HepG2 (cell line): ENCODE measurements around the gene AKAIN1. TPM values are rescaled to one million over a fixed set of nuclear protein-coding genes. Genes with fewer than 3 reads are reported as not detected.

Source experiments
- FIP1L1 ChIP-seq: fragments of 200-400 bp; formaldehyde crosslinking; IDR thresholded peaks from 2 replicates; pipeline ENCODE4 v1.6.1; 2018; ENCODE audit warnings: low read depth, mild to moderate bottlenecking, low read length, moderate library complexity, borderline replicate concordance; ENCODE audit not compliant: insufficient read depth
- FOSL2 ChIP-seq: sonication (generic); formaldehyde crosslinking; IDR thresholded peaks from 2 replicates; pipeline ENCODE4 v1.4.0; 2020; ENCODE audit warnings: missing genetic modification reagents
- GATAD1 ChIP-seq: IDR thresholded peaks from 2 replicates; pipeline ENCODE4 v1.6.1; 2016; ENCODE audit warnings: missing genetic modification reagents, missing compliant biosample characterization
- GRHL1 ChIP-seq: sonication (generic); formaldehyde crosslinking; conservative IDR thresholded peaks from 2 replicates; pipeline ENCODE4 v1.8.0; 2022; ENCODE audit warnings: missing genetic modification reagents
- KDM2A ChIP-seq: sonication (generic); formaldehyde crosslinking; IDR thresholded peaks from 2 replicates; pipeline ENCODE4 v1.4.0; 2020; ENCODE audit warnings: low read depth, missing genetic modification reagents, borderline replicate concordance
- TOPORS ChIP-seq: sonication (generic); formaldehyde crosslinking; IDR thresholded peaks from 2 replicates; pipeline ENCODE4 v1.8.0; 2023; ENCODE audit warnings: mild to moderate bottlenecking, missing genetic modification reagents
- TRIM22 ChIP-seq: fragments of 450-650 bp; IDR thresholded peaks from 2 replicates; pipeline ENCODE4 v1.6.1; 2017
- XRCC5 ChIP-seq: fragments of 200-400 bp; formaldehyde crosslinking; optimal IDR thresholded peaks from 2 replicates; pipeline ENCODE3; 2017; ENCODE audit warnings: mild to moderate bottlenecking, low read length
- ZBTB44 ChIP-seq: sonication (generic); formaldehyde crosslinking; IDR thresholded peaks from 2 replicates; pipeline ENCODE4 v1.4.0; 2020; ENCODE audit warnings: missing genetic modification reagents
- ZNF20 ChIP-seq: sonication (generic); formaldehyde crosslinking; IDR thresholded peaks from 2 replicates; pipeline ENCODE4 v1.4.0; 2020; ENCODE audit warnings: mild to moderate bottlenecking, moderate library complexity, missing genetic modification reagents
- ZNF251 ChIP-seq: sonication (generic); formaldehyde crosslinking; IDR thresholded peaks from 2 replicates; pipeline ENCODE4 v1.9.0; 2021; ENCODE audit warnings: mild to moderate bottlenecking, missing genetic modification reagents
- ZNF496 ChIP-seq: sonication (generic); formaldehyde crosslinking; IDR thresholded peaks from 2 replicates; pipeline ENCODE4 v1.8.1; 2023; ENCODE audit warnings: mild to moderate bottlenecking, moderate library complexity, missing genetic modification reagents; ENCODE audit not compliant: insufficient replicate concordance
- ZNF557 ChIP-seq: sonication (generic); formaldehyde crosslinking; IDR thresholded peaks from 2 replicates; pipeline ENCODE4 v1.4.0; 2020; ENCODE audit warnings: missing genetic modification reagents
- ZNF580 ChIP-seq: IDR thresholded peaks from 2 replicates; pipeline ENCODE4 v1.6.1; 2016; ENCODE audit warnings: low read depth, borderline replicate concordance
- ZNF839 ChIP-seq: sonication (generic); formaldehyde crosslinking; IDR thresholded peaks from 2 replicates; pipeline ENCODE4 v1.4.0; 2020; ENCODE audit warnings: missing genetic modification reagents, mild to moderate bottlenecking, borderline replicate concordance
- polyA plus RNA-seq, 8 experiments: library from polyadenylated mRNA; depleted of rRNA in 3 of 8; stranded (reverse) in 7 of 8; unstranded in 1 of 8; fragments of >200 nt; fragmentation: Illumina TruSeq in 4 of 8; extraction: Trizol in 4 of 8; gene quantifications; 2 replicates each; pipeline versions ENCODE4 v1.2.1 to v1.2.3, GENCODE V29; 2011 to 2016; ENCODE audit warnings: low read depth in 4 of 8, missing spikeins in 1 of 8, mixed read lengths in 1 of 8; ENCODE audit not compliant: insufficient read depth in 1 of 8
- total RNA-seq, 5 experiments: library from RNA; depleted of rRNA; stranded (reverse); fragments of >200 nt; fragmentation: Illumina TruSeq; extraction: Trizol; gene quantifications; 2 replicates each; pipeline ENCODE4 v1.2.3, GENCODE V29; 2016; ENCODE audit warnings: low read depth in 1 of 5
- TF ChIP-seq, protein P1 (sequence below): sonication (generic); formaldehyde crosslinking; IDR thresholded peaks from 2 replicates; pipeline ENCODE4 v1.9.0; 2021; ENCODE audit warnings: missing genetic modification reagents, mild to moderate bottlenecking, borderline replicate concordance
- TF ChIP-seq, protein P2 (sequence below): sonication (generic); formaldehyde crosslinking; IDR thresholded peaks from 2 replicates; pipeline ENCODE4 v1.5.1; 2020; ENCODE audit warnings: mild to moderate bottlenecking, missing genetic modification reagents, moderate library complexity
- TF ChIP-seq, protein P3 (sequence below): sonication (generic); formaldehyde crosslinking; IDR thresholded peaks from 2 replicates; pipeline ENCODE4 v1.8.0; 2022; ENCODE audit warnings: missing genetic modification reagents, low read depth, mild to moderate bottlenecking, borderline replicate concordance

AKAIN1 gene
- total and polyA plus RNA-seq, 2 of the 13 experiments (the other 11 are each of a cell fraction or from before 2014, with no cell fraction given), result not detected

DNA sequence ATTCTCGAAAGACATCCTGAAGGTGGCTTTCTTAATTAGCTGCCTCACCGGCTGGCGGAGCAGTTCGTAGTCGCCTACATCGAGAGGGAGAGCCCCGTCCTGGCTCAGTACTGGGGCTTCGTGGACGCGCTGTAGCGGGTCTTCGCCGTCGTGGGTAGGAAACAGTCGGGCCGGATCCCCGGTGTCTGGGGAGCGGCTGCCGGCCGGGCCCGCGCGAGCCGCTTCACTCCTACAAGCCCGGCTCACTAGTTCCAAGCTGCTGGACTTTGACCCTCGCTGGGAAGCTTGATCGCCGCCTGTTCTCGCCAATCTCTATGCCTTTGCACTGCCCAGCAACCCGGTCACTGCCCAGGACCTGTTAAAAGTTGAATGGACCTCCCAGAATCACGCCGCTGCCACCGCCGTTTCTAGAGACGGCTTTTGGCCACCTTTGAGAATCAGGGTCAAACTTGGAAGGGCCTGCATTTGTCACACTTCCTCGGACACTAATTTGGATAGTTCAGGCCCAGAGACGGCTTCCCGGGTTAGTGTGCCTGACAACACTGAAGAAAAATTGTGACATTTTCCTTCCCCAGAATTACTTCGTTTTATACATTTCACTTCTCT, 41.4 kb upstream of the AKAIN1 start (continued):
- no peak for TF ChIP-seq ZNF496 (CRISPR knock-in tag)
- 0 out of 2 replicates have a peak, but pooled peaks have one; percentile 3 for TF ChIP-seq ZNF20 (CRISPR knock-in tag)
- no peak for TF ChIP-seq XRCC5
- no peak for TF ChIP-seq ZBTB44
- TF ChIP-seq FIP1L1, result no peak
- TF ChIP-seq FOSL2, result 0 out of 2 replicates have a peak, but pooled peaks have one; percentile 32
- no peak for TF ChIP-seq ZNF557 (CRISPR knock-in tag)
- TF ChIP-seq ZNF839 (CRISPR knock-in tag), result no peak
- no peak for TF ChIP-seq ZNF251 (CRISPR knock-in tag)
- TF ChIP-seq GATAD1, result no peak
- no peak; the same call in 1 of the 2 replicates for TF ChIP-seq ZNF580
- no peak for TF ChIP-seq GRHL1 (CRISPR knock-in tag)
- no peak for TF ChIP-seq TRIM22
- TF ChIP-seq, protein P1, sequence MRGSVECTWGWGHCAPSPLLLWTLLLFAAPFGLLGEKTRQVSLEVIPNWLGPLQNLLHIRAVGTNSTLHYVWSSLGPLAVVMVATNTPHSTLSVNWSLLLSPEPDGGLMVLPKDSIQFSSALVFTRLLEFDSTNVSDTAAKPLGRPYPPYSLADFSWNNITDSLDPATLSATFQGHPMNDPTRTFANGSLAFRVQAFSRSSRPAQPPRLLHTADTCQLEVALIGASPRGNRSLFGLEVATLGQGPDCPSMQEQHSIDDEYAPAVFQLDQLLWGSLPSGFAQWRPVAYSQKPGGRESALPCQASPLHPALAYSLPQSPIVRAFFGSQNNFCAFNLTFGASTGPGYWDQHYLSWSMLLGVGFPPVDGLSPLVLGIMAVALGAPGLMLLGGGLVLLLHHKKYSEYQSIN (CRISPR knock-in tag), result no peak
- TF ChIP-seq, protein P2, sequence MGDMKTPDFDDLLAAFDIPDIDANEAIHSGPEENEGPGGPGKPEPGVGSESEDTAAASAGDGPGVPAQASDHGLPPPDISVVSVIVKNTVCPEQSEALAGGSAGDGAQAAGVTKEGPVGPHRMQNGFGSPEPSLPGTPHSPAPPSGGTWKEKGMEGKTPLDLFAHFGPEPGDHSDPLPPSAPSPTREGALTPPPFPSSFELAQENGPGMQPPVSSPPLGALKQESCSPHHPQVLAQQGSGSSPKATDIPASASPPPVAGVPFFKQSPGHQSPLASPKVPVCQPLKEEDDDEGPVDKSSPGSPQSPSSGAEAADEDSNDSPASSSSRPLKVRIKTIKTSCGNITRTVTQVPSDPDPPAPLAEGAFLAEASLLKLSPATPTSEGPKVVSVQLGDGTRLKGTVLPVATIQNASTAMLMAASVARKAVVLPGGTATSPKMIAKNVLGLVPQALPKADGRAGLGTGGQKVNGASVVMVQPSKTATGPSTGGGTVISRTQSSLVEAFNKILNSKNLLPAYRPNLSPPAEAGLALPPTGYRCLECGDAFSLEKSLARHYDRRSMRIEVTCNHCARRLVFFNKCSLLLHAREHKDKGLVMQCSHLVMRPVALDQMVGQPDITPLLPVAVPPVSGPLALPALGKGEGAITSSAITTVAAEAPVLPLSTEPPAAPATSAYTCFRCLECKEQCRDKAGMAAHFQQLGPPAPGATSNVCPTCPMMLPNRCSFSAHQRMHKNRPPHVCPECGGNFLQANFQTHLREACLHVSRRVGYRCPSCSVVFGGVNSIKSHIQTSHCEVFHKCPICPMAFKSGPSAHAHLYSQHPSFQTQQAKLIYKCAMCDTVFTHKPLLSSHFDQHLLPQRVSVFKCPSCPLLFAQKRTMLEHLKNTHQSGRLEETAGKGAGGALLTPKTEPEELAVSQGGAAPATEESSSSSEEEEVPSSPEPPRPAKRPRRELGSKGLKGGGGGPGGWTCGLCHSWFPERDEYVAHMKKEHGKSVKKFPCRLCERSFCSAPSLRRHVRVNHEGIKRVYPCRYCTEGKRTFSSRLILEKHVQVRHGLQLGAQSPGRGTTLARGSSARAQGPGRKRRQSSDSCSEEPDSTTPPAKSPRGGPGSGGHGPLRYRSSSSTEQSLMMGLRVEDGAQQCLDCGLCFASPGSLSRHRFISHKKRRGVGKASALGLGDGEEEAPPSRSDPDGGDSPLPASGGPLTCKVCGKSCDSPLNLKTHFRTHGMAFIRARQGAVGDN (CRISPR knock-in tag), result peak; percentile 72
- TF ChIP-seq, protein P3, sequence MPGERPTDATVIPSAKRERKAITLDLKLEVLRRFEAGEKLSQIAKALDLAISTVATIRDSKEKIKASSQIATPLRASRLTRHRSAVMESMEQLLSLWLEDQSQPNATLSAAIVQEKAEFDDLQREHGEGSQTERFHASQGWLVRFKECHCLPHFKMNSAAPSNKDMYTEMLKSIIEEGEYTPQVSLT (CRISPR knock-in tag), result no peak
- no peak for TF ChIP-seq TOPORS (CRISPR knock-in tag)
- TF ChIP-seq KDM2A (CRISPR knock-in tag), result no peak
